Stimulated activated CD8-positive, alpha-beta memory T cell treated with anti-CD3 and anti-CD28 coated beads, Interleukin-2, amount 100 ng/mL, for 48 hours (primary cell): ENCODE measurements around the gene PHOSPHO2.

Experiments
- DNase-seq, 2 donors: peaks; one replicate each; pipeline ENCODE4 v3.0.0-alpha.2; 2020; ENCODE audit warnings: low read depth in 2 of 2

PHOSPHO2 gene

DNA sequence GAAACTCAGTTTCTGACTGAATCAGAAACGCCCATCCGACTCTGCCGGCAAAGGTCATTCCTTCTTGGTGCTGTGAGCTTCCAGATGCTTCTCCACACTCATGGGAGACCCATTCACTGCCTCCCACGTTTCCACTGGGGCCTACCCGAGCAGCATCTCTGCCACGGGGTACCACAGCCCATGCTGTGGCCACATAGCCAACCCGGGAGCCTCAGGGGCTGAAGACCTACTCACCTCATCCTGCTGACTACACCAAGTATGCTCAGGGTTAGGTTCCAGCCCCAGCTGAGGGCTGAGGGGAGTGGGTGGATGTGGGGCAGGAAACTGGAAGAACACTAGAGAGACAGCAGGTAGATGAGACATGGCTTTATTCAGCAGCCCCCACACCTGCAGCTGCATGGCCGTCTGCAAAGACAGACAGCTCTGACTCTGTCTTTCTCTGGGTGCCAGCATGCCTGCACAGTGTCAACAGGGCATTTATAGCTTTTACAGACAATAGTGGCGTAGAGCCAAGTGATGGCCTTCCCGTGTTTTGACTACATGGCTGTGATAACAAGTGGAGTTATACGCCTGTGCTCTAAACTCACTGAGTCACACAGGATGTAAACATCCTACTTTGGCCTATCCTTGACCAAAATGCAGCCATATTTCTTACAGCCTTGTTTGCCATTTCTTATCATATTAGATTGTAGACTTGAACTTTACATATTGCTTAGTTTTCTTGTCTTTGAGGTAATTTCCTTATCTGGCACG, 22.8 kb downstream of the PHOSPHO2 start:
- no peak for DNase-seq

DNA sequence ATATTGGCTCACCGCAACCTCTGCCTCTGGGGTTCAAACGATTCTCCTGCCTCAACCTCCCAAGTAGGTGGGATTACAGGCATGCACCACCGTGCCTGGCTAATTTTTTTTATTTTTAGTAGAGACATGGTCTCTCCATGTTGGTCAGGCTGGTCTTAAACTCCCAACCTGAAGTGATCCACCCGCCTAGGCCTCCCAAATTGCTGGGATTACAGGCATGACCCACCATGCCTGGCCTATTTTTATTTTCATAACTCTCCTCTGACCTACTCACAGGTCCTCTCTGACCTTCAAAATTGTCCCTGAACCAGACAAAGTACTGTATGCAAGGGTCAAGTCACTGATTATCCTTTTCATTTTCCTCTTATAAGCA, 23.4 kb downstream of the PHOSPHO2 start:
- no peak for DNase-seq

DNA sequence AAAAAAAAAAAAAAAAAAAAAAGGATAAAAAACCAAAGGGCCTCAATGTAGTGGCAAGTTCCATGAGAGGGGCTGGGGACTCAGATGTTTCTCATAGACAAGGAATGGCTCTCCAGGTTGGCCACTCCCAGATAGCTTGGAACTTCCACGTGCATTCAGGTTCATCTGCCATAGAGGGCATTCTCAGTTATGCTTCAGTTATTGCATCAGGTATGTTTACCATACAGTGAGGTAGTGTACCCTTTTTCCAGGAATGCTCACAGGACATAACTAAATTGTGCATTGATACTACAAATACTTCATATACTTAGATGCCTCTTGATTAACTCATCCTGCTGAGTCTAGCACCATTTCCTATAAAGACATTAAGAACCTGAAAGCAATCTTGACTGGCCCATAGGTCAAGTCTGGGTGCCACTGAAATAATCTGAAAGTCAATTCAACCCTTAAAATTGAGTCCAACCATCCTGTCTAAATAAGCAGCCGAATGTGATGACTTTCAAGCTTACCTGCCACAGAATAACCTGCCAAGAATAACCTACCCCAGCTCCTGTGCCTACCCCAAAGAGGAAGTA, 24.7 kb downstream of the PHOSPHO2 start:
- DNase-seq: no peak

DNA sequence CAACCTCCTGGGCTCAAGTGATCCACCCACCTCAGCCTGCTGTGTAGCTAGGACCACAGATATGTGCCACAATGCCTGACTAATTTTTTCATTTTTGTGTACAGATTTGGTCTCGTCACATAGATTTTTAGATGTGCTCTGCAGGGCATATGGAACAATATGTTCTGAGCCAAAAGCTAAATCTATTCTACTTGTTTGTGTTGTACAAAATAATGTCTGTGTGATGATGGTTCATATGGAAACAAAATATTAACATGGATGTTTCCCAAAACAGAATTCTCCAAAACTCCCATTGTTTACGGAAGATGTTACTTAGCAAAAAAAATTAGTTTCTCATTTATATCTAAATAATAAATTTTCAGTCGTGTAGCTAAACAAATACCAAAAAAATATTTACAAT, 26.7 kb downstream of the PHOSPHO2 start:
- no peak for DNase-seq

DNA sequence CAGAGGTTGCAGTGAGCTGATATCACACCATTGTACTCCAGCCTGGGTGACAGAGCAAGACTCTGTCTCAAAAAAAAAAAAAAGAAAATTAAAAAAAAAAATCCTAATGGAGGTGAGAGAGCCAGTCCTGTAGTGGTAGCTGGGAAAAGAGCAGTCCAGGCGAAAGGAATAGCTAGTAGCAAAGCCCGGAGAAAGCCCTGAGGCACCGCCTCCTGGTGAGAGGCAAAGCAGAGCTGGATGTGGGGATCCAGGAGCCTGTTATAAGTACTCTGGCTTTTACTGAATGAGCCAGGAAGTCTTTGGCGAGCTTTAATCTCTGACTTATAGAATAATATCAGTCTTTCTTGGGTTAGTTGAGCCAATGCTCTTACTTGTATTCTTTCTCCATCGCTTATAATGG, 32.8 kb downstream of the PHOSPHO2 start:
- no peak for DNase-seq

DNA sequence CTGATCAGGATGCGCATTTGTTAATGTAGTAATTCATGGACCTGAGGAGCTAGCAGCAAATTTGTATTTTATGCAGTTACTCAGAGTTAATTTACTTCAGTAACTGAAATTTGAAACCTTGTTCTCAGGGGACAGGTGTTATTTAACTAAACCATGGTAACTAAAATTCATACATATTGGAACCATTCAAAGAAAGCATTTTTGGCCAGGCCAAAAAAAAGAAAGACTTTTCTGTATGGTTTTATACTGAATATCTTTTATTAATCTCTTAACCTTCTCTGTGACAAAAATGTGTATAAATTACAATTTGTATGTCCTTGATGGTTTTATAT, 35.0 kb downstream of the PHOSPHO2 start:
- DNase-seq: no peak

DNA sequence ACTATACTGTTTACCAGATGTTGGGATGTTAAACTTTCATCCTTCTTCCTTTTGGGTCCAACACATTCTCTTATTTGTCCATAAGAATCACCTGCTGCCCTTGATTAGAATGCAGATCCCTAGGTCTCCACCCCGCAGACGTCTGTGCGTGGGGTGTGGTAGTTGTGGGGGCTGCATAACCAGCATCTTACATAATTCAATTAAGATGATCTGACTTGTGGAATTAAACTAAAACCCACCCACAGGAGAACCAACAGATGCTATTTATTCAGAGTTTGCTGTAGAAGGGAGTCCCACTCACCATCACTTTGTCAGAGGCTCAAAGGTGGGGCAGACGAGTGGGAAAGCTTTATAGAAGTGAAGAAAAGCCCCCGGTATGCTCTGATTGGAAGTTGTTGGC, 37.8 kb downstream of the PHOSPHO2 start:
- DNase-seq: no peak

DNA sequence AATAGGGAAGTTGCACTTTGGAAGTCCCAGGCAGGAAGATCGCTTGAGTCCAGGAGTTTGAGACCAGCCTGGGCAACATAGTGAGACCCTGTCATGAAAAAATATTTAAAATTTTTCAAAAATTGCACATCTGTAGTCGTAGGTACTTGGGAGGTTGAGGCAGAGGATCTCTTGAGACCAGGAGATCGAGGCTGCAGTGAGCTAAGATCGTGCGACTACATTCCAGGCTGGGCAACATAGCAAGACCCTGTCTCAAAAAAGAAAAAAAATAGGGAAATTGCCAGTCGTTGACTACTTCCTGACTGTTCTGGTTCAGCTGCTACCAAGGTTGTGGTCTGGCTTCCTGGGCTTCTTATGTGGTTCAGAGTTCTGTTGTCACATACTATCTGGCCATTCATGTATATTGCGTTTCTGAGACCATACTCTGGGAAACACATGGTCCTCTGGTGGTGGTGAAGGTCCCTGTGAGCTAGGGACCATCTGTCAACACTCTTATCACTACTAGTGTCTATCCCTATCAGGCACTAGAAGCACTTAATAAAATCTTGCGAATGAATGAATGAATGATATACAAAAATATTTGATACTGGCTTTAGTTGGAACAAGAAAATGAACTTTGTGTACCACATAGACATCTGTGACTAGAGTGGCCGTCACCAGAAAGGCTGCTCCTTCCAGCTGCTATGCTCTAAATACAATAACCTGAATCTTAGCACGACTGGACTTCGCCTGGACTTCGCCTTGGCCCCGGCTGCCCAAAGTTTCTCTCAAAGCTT, 38.5 kb downstream of the PHOSPHO2 start:
- DNase-seq: no peak

DNA sequence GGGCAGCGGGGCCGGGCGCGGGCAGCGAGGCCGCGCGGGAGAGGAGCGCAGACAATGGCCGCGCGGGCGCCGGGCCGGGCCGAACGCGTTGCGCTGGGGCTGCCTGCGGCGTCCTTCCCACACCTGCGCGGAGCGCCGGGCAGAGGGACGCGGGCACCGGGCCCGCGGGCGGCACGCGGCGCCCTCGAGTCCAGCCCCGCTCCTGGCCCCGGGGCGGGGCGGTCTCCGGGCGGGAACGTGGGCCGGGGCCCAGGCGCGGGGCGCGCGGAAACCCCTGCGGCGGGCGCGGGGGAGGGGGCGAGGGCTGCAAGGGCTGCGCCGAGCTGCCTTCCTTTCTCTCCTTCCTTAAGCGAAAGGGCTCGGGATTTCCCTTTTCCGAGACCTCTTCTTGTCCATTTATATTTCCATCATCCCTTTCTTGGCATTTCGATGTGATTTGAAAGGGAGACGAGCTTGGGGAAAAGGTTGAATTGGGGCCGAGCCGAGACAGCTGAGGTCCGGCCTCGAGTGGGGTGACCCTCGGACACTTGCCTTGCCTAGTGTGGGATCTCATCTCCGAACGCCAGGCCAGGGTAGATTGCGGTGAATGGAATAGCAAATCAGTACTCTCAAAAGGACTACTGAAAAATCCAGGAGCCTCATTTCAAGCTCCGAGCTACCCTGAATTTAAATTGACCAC, 40.0 kb downstream of the PHOSPHO2 start:
- peak in 1 of 2 donors; percentile 31 for DNase-seq

DNA sequence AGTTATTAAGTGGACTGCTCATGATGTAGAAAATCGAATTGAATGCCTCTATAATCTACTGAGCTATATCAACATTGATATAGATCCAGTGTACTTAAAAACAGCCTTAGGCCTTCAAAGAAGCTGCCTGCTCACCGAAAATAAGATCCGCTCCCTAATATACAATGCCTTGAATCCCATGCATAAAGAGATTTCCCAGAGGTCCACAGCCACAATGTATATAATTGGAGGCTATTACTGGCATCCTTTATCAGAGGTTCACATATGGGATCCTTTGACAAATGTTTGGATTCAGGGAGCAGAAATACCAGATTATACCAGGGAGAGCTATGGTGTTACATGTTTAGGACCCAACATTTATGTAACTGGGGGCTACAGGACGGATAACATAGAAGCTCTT, 41.4 kb downstream of the PHOSPHO2 start:
- DNase-seq: no peak

DNA sequence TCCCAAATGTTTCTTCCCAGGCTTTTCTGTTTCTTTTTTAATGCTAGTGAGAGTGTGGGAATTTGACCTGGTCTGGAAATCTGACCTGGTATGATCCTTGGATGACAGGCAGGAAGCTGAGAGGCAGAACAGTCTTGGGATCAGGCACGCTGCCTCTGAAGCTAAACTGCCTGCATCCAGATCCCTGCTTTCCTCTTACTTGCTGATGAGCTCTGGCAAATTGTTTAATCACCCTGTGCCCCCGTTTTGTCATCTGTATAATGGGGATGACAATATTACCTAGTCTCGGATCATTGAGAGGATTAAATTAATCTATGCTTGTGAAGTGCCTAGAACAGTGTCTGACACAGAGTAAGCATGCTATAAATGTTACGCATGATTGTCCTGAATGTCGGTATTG, 42.6 kb downstream of the PHOSPHO2 start:
- DNase-seq: no peak

DNA sequence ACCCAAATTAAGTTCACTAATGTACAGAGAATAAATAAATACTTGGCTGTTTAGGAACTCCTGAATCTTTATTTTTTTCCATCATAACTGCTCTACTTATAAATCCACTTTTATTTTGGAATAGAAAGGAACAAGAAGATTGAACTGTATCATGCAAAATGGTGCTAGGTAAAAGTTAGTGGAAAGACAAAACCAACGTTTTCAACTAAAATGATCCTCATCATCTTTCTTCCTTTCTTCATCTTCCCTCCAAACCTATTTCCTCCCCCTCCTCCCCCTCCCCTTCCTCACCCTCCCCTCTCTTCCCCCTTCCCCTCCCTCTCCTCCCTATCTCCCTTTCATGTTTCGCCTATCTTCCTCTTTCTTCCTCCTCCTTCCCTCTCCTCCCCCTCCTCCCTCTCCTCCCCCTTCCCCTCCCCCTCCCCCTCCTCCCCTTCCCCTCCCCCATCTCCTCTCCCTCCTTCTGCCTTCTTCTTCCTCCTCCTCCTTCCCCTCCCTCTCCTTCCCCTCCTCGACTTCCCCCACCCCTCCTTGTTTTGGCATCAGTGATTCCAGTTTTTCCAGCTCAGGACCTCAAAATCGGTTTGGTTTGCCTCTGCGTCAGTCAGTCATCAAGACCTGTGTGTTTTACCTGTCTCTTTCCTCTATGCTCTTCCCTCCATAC, 44.4 kb downstream of the PHOSPHO2 start:
- no peak for DNase-seq

DNA sequence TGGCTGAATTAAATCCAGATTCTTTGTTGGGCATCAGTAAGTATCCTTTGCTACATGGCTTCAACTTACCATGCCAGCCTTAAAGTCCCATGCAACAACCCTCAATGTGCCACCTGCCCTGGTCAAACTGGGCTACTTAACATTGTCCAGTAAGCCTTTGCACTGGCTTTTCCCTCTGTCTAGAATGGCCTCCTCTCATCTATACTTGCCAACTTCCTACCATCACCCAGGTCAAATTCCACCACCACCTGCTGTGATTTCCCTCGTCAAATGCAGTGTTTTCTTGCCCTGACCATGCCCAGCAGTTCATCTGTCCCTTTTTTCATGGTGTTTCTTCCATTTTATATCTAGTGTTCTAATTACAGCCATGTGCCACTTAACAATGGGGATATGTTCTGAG, 45.1 kb downstream of the PHOSPHO2 start:
- no peak for DNase-seq

DNA sequence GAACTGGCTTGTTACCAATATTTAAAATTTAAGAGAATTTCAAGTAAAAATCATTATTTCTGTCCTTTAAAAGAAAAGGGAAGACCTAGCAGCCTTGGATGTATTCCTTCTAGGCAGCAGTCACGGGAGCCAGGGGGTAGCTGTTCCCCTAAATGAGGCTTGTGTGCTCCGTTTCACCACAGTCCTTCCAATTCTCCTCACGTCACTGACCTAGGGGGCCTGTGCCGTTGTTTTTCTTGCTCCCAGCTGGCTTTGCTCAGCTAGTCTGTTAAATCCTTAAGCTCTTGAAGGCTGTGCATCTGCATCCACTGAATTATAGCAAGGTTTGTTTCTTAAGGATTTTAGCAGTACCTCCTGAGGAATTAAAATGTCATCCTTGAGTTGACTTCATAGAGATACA, 49.3 kb downstream of the PHOSPHO2 start:
- no peak for DNase-seq

DNA sequence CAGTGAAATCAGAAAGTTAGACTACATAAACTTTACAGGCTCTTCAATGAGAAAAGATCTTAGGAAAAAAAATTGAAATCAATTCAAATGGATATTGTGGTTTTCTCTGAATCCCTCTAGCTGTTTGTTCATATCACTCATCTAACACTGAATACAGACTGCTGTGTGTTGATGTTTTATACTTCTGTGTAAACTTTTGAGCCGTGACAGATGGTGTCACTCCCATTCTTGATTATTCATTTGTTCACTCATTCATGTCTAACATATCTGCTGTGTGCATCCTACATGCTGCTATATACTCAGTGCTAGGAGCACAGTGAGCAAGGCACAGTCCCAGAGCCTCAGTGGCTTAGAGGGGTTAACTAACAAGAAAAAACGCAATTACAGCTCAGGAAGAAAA, 52.0 kb downstream of the PHOSPHO2 start:
- DNase-seq: no peak

DNA sequence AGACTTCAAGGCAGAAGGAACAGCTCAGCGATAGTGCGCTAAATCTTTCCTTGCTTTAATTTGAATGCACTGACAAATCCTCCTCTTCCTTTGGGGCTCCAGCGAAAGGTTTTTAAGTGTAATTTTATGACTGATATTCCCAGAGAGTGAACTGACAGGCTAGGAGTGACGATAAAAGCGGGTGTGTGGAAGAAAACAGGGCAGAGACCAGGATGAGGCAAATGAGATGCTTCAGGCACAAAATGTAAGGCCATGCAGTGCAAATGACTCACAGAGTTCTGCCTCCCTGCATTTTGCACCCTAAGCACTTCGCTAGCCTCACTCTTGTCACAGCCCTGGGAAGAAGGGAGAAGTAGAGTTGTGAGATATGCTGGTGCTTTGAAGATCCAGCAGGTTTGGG, 54.0 kb downstream of the PHOSPHO2 start:
- no peak for DNase-seq
